Breast epithelium (tissue), 3 donors: ENCODE data around the gene ALG12.

Source experiments
- POLR2A ChIP-seq: fragments of 450-650 bp; IDR thresholded peaks from one replicate; pipeline ENCODE4 v1.6.1; 2016; ENCODE audit warnings: antibody characterized with exemption, mild to moderate bottlenecking, moderate library complexity
- POLR2AphosphoS5 ChIP-seq, 3 donors: sonication (generic); formaldehyde crosslinking; IDR thresholded peaks; one replicate each; pipeline ENCODE4 v1.6.1; 2017; ENCODE audit warnings: antibody characterized with exemption in 3 of 3
- TF ChIP-seq, protein P1 (sequence below), 3 donors: fragments of 450-650 bp; IDR thresholded peaks; one replicate each; pipeline ENCODE4 v1.5.1; 2016 to 2017; ENCODE audit warnings: antibody characterized with exemption in 3 of 3, mild to moderate bottlenecking in 3 of 3, moderate library complexity in 3 of 3

DNA sequence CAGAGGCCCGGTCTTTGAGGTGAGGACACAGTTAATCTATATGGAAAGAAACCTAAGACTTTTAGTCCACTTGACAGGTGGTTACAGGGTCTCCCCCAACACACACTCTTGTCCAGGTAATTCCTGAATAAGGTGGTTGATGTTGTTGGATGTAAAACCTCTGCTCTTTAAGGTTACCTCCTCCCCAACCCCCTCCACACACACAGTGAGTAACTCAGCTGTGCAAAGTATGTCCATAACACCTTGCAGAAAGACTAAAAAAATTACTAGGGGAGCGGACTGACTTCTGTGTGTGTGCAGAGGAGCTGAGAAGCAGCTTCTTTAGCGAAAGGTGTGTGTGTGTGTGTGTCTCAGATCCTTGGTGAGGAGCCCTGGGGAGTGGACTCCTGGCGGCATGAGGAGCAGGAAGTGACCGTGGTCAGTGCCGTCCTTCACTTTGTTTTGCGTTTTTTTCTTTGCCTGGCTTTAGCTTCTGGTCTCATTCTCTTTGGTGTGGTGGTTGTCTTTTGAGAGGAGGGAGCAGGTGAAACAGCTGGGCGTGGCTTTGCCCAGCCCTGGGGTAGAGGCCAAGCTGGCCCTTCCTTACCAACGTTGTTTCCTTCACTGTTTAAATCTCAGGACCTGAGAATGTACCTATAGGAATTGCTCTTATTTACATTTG lies 62.9 kb downstream of the ALG12 start:
- TF ChIP-seq, protein P1, sequence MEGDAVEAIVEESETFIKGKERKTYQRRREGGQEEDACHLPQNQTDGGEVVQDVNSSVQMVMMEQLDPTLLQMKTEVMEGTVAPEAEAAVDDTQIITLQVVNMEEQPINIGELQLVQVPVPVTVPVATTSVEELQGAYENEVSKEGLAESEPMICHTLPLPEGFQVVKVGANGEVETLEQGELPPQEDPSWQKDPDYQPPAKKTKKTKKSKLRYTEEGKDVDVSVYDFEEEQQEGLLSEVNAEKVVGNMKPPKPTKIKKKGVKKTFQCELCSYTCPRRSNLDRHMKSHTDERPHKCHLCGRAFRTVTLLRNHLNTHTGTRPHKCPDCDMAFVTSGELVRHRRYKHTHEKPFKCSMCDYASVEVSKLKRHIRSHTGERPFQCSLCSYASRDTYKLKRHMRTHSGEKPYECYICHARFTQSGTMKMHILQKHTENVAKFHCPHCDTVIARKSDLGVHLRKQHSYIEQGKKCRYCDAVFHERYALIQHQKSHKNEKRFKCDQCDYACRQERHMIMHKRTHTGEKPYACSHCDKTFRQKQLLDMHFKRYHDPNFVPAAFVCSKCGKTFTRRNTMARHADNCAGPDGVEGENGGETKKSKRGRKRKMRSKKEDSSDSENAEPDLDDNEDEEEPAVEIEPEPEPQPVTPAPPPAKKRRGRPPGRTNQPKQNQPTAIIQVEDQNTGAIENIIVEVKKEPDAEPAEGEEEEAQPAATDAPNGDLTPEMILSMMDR (IDR thresholded peaks at IDR 0.05), result no peak
- TF ChIP-seq POLR2A, result no peak
- TF ChIP-seq POLR2AphosphoS5 (IDR thresholded peaks at IDR 0.05), result no peak
